GM08714 (cell line): ENCODE measurements around the gene IDH3G.

ENCODE experiments used
- H3K4me3 ChIP-seq: fragments of 200-500 bp; sonication (Bioruptor generic); 2 replicates; pipeline ENCODE4 v1.5.1; 2014; ENCODE audit warnings: mild to moderate bottlenecking, low read length, inconsistent platforms
- ZNF274 ChIP-seq: IDR thresholded peaks from 2 replicates; pipeline ENCODE4 v1.6.1; 2012; ENCODE audit warnings: mild to moderate bottlenecking, low read depth, low read length

Gene IDH3G

DNA sequence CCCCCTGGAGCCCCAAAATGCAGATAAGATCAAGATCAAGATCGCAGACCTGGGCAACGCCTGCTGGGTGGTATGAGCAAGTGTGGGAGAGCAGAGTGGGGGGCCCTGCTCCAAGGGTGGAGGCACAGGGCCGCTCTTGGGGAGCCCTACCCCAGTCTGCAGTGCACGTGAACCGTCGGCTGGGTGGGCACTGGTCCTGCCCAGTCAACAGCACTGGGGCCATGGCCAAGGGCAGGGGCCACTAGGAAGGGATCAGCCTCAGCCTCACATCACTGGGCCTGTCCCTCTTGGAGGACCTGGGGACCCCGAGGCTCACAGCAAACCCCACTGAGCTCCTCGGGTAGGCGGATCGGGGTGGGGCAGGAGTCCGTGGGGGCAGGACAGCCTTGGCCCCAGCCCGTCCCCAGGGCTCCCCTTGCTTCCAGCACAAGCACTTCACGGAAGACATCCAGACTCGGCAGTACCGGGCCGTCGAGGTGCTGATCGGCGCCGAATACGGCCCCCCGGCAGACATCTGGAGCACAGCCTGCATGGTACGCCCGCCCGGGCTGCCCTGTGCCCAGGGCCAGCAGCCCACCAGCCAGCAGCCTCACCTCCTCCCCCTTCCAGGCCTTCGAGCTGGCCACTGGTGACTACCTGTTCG, 9.7 kb downstream of the IDH3G start:
- H3K4me3 ChIP-seq = no peak overlapping the region
- no peak for TF ChIP-seq ZNF274

DNA sequence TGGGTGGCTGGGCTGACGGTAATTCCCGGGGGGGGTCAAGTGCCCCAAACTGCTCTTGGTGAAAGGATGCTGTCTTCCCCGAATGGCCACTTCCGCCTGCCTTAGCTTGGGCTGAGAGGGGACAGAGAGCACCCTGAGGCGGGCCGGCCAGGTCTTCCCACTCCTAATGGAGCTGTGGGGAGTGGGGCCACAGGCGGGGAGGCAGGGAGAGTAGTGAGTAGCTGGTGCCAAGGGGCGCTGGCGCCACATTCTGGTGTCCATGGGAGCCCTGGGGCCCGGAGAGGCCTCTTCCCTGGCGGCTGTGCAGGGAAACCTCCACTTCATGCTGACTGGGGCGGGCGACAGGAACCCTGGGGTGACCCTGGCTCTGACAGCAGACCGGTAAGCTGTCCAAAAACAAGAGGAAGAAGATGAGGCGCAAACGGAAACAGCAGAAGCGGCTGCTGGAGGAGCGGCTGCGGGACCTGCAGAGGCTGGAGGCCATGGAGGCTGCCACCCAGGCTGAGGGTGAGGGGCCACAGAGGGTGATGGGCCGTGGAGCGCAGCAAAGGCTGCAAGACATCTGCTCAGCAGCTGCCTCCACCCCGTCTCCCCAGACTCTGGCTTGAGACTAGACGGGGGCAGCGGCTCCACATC, 10.7 kb downstream of the IDH3G start:
- no peak overlapping the region for H3K4me3 ChIP-seq
- TF ChIP-seq ZNF274 = no peak

DNA sequence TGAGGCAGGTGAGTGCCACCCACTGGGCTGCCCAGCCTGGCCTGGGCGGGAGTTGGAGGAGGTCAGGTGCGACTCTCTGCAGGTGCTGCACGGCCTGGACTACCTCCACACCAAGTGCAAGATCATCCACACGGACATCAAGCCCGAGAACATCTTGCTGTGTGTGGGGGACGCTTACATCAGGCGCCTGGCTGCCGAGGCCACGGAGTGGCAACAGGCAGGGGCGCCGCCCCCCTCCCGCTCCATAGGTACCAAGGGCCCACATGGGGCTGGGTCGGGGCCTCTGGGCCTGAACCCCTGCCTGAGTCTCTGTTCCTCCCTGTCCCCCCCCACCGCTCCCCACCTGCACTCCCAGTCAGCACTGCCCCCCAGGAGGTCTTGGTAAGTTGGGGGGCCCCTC, 11.3 kb downstream of the IDH3G start:
- no peak for TF ChIP-seq ZNF274
- no peak overlapping the region for H3K4me3 ChIP-seq

DNA sequence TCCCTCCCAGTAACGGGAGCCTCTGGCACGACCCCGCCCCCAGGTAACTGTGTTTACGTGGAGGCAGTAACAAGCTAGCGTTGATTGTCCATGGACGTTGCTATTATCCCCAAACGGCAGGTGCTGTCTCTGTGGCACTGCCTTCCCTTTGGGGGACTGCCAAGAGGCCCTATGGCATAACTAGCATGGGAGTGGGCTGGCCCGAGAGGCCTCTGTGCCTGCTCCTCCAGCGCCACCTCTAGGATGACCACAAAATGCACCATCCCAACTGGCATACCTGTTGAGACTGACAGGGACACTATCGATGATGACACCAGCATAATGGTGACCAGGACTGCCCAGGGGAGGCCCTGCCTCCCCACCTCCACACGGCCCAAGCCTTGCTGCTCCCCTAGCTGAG, 11.9 kb downstream of the IDH3G start:
- H3K4me3 ChIP-seq = no peak overlapping the region
- no peak for TF ChIP-seq ZNF274

DNA sequence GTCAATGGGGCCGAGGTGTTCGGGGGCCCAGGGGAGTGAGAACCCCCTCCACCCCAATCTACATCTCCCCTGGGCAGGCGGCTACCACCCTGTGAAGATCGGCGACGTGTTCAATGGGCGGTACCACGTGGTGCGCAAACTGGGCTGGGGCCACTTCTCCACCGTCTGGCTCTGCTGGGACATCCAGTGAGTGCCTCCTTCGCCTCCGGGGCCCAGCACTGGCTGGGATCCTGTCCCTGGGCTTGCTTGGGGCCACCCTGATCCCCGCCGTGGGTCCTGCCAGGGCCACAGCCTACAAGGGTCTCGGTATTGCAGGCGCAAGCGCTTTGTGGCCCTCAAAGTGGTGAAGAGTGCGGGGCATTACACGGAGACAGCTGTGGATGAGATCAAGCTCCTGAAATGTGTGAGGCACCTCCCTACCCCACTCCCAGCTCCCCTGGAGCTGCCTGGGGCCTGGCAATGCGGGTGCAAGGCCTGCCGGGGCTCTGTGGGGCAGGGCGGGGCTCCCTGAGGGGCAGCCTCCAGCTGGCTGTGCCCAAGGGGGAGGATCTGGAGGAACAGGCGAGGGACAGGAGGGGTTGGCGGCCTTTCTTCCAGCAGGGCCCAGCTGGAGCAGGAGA, 12.6 kb downstream of the IDH3G start:
- no peak for TF ChIP-seq ZNF274
- H3K4me3 ChIP-seq = no peak overlapping the region

DNA sequence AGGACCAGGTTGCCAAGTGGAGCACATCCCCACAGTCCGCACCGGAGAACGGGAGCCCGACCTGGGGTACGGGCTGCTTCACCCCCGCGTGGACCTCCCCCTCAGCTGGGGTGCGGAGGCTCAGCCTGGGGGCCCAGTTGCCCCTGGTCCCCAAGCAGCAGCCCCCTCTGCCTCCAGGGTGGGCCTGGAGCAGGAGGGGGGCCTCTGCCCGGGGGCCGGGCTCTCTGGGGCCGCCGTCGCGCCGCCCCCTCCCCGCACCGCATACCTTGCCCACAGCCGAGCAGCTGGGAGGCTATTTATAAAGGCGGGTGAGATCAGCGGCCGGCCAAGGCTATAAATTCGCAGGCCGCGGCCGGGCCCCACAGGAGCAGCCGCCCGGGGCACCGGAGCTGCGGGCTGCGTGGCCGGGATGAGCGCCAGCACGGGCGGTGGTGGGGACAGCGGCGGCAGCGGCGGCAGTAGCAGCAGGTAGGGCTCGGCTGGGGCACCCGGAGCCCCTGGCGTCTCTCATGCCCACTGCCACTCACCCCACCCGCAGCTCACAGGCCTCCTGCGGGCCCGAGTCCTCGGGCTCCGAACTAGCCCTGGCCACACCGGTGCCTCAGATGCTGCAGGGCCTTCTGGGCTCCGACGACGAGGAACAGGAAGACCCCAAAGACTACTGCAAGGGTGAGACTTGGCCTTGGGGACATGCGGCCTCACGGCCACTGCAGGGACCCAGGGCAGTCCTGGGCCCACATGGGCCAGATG, 13.3 kb downstream of the IDH3G start, which contains the start of gene SRPK3:
TSS of gene SRPK3 (plus strand) at position 364 of the 750 bp plus-strand sequence. CDS start at position 410, 46 bp downstream.
- TF ChIP-seq ZNF274 = no peak

DNA sequence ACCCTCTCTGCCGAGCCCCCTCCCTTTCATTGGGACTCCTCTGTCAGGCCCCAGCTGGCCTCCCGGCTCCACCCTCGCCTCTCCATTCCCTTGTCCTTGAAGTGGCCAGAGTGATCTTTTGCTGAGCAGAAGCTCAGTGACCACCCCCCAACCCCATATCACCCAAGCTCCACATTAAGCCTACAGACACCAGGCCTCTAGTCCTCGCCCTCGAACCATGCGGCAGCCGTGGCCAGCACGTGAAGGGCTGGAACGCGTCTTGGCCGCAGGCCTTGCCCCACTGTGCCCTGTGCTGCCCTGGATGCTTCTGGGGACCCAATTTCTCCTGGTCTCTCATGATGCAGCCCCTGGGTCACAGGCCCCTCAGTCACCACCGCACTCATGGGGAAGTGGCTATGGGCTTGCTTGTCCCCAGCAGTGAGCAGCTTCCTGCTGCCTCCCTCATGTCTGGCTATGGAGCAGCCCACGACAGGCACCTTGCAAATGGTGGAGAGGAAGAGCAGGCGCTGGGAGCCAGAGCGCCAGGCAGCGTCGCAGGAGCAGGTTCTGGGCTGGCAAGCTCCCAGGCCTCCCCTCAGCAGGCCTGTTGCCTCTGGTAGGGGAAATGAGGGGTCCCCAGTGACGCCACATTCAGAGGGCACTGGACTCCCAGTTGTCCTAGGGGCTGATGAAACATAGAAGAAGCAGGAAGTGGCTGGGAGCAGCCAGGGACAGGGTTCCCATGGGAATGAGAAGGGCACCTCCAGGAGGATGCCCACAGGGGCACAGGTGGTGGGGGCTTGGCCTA, 14.1 kb downstream of the IDH3G start:
- no peak for TF ChIP-seq ZNF274
- H3K4me3 ChIP-seq = no peak overlapping the region

More for the DNA sequence above, 13.3 kb downstream of the IDH3G start, which contains the start of gene SRPK3:
- H3K4me3 ChIP-seq = no peak within 1 kb of the TSS

DNA sequence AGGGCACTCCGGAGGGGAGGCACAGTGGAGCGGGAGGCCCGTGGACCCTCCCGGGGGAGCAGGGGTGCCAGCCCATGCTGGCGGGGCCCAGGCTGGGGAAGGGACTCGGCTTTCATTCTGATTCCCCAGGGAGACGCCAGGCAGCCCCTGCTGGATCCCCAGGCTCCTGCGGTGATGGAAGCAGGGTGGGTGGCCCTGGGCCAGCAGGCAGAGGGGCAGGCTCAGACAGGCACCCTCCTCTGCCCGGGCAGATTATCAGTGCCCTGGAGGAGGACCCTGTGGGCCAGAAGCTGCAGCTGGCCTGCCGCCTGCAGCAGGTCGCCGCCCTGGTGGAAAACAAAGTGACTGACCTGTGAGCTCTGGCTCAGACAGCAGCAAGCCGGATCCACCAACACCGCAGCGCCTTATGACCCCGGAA, 15.5 kb downstream of the IDH3G start:
- TF ChIP-seq ZNF274 = no peak
- H3K4me3 ChIP-seq = no peak overlapping the region

DNA sequence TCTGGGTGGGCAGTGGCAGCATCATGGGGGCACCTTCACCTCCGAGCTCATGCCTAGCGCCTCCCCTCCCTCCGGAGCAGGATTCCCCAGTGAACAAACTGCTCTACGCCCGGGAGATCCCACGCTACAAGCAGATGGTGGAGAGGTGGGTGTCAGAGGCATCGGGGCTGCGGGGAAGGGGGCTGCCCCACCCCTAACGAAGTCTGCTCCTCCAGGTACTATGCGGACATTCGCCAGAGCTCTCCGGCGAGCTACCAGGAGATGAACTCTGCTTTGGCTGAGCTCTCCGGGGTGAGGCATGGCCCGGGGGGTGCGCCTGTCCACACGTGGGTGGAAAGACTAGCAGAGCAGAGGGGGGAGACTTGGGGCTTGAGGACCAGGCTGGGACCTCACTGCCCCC, 16.0 kb downstream of the IDH3G start:
- TF ChIP-seq ZNF274 = no peak
- no peak overlapping the region for H3K4me3 ChIP-seq

DNA sequence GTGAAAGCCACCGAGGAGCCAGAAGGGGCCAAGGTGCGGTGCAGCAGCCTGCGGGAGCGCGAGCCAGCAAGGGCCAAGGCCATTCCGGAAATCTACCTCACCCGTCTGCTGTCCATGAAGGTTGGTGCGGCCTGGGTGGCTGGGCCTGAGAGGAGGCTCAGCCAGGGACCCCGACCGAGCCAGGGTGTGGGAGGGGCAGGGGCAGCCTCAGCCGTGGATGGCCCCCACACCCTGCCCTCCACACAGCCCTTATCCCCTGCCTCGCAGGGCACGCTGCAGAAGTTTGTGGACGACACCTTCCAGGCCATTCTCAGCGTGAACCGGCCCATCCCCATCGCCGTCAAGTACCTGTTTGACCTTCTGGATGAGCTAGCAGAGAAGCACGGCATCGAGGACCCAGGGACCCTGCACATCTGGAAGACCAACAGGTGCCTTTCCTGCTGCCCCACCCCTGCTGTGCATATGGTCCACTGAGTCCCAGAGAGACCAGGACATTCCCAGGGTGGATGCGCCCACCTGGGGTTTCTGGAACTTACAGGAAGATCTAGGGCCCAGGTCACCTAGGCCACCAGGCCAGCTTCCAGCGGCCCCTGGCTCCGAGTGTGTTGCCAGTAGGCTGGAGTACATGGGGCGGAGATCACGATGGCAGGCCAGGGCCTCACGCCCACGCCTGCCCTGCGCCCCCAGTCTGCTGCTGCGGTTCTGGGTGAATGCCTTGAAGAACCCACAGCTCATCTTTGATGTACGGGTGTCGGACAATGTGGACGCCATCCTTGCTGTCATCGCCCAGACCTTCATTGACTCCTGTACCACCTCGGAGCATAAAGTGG, 16.7 kb downstream of the IDH3G start:
- no peak overlapping the region for H3K4me3 ChIP-seq
- no peak for TF ChIP-seq ZNF274

DNA sequence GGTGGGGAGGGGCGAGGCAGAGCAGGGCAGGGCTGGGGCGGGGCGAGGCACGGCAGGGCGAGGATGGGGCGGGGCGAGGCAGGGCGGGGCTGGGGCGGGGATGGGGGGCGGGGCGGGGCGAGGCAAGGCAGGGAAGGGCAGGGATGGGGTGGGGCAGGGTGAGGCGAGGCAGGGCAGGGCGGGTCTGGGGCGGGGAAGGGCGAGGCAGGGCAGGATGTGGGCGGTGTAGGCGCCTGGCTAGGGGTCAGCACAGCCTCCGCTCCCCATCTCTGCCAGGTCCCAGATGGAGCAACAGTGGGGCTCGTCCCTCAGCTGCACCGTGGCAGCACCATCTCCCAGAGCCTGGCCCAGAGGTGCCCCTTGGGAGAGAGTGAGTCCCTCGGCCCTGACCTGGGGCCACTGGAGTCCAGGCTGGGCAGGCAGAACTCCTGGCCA, 17.5 kb downstream of the IDH3G start:
- TF ChIP-seq ZNF274 = no peak

DNA sequence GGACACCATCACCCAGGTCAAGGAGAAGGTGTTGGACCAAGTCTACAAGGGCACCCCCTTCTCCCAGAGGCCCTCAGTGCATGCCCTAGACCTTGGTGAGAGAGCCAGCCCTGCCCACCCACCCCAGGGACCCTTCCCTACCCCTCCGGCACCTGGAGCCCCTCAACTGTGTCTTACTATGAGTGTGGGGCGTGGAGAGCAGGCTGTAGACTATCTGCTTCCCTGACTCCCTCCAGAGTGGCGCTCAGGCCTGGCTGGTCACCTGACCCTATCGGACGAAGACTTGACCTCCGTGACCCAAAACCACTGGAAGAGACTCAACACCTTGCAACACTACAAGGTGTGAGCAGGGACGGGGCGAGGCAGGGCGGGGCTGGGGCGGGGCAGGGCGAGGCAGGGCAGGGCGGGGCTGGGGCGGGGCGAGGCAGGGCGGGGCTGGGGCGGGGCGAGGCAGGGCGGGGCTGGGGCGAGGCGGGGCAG, 18.0 kb downstream of the IDH3G start:
- no peak for TF ChIP-seq ZNF274
- no peak overlapping the region for H3K4me3 ChIP-seq

More for the DNA sequence above, 17.5 kb downstream of the IDH3G start:
- no peak overlapping the region for H3K4me3 ChIP-seq
